OCI-LY3 (cell line): ENCODE data around the gene FAHD2A.

ENCODE experiments used
- CTCF ChIP-seq: fragments of 200-600, 300-600 bp; sonication (generic); IDR thresholded peaks from 2 replicates; pipeline ENCODE4 v1.5.1; 2014; ENCODE audit warnings: antibody characterized with exemption, low read length, low read depth
- EZH2phosphoT487 ChIP-seq: fragments of 200-600 bp; shearing (Covaris generic); IDR thresholded peaks from 2 replicates; pipeline ENCODE4 v1.6.1; 2018; ENCODE audit warnings: antibody characterized with exemption, mixed run types, low read depth

- no peak for TF ChIP-seq CTCF
- no peak for TF ChIP-seq EZH2phosphoT487
Measured at GRCh38 chr2:95354469-95354901, 48.0 kb upstream of the FAHD2A start.
